Right lobe of liver (tissue), 4 donors: ENCODE data around the gene FANCG.

Experiments
- POLR2A ChIP-seq: fragments of 450-650 bp; IDR thresholded peaks from one replicate; pipeline ENCODE4 v1.6.1; 2017; ENCODE audit warnings: antibody characterized with exemption, mild to moderate bottlenecking
- TF ChIP-seq, protein P1 (sequence below), 4 donors: fragments of 200-600 bp in 3 of 4; fragments of 450-650 bp in 1 of 4; IDR thresholded peaks; one replicate each; pipeline versions ENCODE4 v1.5.1 to v1.8.0; 2016 to 2022; ENCODE audit warnings: antibody characterized with exemption in 4 of 4, mild to moderate bottlenecking in 2 of 4
- donor health status: DM: no; HTN: no; CAD: no.
- donor health status: DM: no; HTN: no; CAD: no.
- donor health status: DM: no; HTN: yes; CAD: no.

DNA sequence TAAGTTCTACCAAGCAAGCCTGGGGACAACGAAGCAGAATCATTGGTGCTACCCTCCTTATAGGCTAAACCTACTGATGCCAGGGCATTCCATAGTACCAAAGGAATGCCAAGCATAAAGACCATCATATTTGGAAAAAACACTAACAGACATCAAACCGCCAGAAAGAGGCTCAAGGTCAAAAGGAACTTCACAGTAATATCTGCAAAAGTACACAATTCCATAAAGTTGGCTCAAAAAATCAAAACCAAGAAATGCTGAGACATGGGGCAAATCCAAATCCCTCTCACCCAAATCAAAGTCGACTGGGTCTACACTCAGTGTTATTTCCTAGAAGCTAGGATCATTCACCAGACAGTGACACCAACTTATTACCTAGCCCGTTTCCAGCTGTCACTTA, 10.7 kb downstream of the FANCG start:
- TF ChIP-seq, protein P1, sequence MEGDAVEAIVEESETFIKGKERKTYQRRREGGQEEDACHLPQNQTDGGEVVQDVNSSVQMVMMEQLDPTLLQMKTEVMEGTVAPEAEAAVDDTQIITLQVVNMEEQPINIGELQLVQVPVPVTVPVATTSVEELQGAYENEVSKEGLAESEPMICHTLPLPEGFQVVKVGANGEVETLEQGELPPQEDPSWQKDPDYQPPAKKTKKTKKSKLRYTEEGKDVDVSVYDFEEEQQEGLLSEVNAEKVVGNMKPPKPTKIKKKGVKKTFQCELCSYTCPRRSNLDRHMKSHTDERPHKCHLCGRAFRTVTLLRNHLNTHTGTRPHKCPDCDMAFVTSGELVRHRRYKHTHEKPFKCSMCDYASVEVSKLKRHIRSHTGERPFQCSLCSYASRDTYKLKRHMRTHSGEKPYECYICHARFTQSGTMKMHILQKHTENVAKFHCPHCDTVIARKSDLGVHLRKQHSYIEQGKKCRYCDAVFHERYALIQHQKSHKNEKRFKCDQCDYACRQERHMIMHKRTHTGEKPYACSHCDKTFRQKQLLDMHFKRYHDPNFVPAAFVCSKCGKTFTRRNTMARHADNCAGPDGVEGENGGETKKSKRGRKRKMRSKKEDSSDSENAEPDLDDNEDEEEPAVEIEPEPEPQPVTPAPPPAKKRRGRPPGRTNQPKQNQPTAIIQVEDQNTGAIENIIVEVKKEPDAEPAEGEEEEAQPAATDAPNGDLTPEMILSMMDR (IDR thresholded peaks at IDR 0.05) = no peak
- no peak for TF ChIP-seq POLR2A
